Activated gamma-delta T cell treated with anti-CD3 and anti-CD28 coated beads, Interleukin-2, amount 50 U/mL, for 16 hours (primary cell): Measurements from ENCODE around the gene HDLBP.
"Not testable (repeated sequence)": the region's sequence is repeated elsewhere in the genome, so short reads cannot be mapped to it uniquely, and the experiment has no call there.

Experiments
- DNase-seq: peaks from one replicate; pipeline ENCODE4 v3.0.0-alpha.2; 2020; ENCODE audit warnings: low read depth

Gene HDLBP

GRCh38 chr2:241339839-241340630, 24.6 kb upstream of the HDLBP start:
- no peak for DNase-seq

GRCh38 chr2:241334813-241335212, 19.3 kb upstream of the HDLBP start:
- DNase-seq = no peak

DNA sequence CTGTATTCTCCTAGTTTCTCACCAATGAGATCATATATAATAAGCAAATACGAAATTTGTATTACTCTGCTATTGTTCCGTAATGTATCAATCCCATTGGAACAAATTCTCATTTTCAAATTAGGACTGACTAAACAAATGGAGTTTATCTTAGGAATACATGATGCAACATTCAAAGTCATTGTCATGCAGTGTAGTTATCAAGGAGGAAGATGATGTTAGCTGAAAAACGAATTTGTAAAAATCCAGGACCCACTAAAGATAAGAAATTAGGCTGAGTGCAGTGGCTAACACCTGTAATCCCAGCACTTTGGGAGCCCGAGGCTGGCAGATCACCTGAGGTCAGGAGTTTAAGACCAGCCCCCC, 15.1 kb upstream of the HDLBP start:
- no peak for DNase-seq

GRCh38 chr2:241329669-241330615, 14.5 kb upstream of the HDLBP start:
- DNase-seq = no peak

DNA sequence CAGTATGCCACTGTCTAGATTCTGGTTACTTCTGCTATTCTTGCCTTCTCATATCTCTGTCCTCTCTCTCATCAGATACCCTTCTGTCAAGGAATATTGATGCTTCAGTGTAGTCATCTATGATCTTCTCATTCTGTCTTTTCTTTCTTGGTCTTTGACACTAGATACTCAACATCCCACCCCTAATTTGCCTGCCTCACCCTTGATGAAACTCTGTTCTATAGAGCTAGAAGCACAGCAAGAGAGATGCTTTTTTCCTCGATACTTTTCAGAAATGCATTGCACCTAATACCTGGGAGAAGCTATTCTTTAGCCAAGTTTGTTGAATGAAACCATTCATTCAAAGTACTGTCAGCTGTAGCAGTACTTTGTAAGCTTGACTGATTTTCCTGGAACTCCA, 9.8 kb upstream of the HDLBP start:
- no peak for DNase-seq

GRCh38 chr2:241324775-241325174, 9.3 kb upstream of the HDLBP start:
- no peak for DNase-seq

- no peak for DNase-seq
Observed at GRCh38 chr2:241323778-241324177, 8.3 kb upstream of the HDLBP start.

- DNase-seq = no peak
Observed at GRCh38 chr2:241321886-241322285, 6.4 kb upstream of the HDLBP start.

GRCh38 chr2:241321033-241321432, 5.6 kb upstream of the HDLBP start:
- no peak for DNase-seq

DNA sequence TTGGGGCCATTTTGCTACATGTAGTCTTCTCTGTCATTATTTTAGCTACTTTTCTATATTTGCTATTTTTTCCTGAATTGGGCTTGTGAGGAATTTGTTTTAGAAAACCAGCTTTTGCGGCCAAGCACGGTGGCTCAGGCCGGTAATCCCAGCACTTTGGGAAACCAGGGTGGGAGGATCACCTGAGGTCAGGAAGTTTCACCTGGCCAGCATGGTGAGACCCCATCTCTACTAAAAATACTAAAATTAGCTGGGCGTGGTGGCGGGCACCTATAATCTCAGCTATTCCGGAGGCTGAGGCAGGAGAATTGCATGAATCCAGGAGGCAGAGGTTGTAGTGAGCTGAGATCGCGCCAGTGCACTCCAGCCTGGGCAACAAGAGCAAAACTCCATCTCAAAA, 4.9 kb upstream of the HDLBP start:
- DNase-seq = no peak

GRCh38 chr2:241318830-241319229, 3.4 kb upstream of the HDLBP start:
- DNase-seq = not testable (repeated sequence)

DNA sequence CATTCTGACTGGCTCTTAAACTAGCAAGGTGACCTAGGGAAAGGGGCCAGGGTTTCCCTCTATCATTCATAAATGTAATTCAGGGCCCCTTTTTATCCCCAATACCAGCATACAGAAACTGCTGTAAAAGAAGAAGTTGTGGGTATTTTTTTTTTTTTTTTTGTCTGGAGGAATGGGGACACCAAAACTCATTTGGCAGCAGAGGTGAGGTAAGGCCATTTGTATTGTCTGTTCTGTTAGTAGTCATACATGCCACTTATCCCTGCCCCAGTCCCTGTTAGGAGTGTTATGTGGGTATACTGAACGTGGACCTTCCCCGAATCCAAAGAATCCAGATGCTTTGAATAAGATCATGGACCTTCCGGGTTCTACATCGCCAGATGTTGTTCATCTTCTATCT, 1.9 kb upstream of the HDLBP start:
- DNase-seq = no peak

DNA sequence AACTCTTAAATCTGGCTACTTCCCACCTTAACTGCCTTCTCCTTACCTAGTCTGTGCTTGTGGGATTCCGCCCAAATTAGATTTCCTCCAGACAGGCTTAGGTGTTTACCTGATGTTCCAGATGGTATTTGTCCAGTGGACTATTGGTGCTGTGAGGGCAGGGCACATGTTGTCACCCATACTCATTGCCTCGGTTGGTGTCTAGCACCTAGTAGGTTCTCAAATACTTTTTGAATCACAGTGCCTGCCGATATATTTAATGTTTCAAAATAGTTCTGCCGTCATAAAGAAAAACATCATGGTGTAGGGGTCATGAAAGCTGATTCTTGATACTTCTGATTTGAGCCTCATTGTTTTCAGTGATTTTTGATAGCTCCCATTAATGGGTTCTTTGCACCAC, 1.4 kb upstream of the HDLBP start:
- no peak for DNase-seq

GRCh38 chr2:241315879-241316631, 583 bp upstream of the HDLBP start, which contains the start of gene SEPTIN2:
Gene SEPTIN2 (plus strand): TSS chr2:241315925. CDS start chr2:241324233, 8,308 bp downstream.
- DNase-seq = peak; percentile 70

GRCh38 chr2:241314226-241315092, 1.0 kb downstream of the HDLBP start:
- no peak for DNase-seq

DNA sequence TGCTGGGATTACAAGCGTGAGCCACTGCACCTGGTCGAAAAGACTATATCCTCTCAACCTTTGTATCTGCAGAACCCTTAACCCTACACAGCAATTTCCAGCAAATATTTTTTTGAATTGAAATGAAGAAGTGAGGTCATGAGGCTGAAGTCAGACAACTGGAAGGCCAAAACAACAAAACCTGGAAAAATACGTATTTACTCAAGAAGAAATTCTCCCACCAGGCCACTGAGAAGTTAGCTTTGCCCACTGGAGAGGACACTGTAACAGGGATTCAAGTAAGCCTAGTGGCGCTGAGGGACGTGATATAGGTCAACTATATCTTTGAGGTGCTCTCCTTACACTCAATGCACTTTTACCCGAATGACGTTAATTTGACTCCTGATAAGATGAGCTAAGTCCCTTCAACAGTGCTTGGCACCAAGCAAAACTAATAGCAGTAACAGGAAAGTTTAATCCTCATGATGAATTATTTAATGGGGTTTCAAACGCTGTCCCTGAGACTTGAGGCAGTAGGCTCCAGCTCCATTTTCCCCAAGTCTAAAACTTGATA, 1.9 kb downstream of the HDLBP start:
- DNase-seq = no peak

GRCh38 chr2:241312082-241312481, 3.4 kb downstream of the HDLBP start:
- DNase-seq = no peak

DNA sequence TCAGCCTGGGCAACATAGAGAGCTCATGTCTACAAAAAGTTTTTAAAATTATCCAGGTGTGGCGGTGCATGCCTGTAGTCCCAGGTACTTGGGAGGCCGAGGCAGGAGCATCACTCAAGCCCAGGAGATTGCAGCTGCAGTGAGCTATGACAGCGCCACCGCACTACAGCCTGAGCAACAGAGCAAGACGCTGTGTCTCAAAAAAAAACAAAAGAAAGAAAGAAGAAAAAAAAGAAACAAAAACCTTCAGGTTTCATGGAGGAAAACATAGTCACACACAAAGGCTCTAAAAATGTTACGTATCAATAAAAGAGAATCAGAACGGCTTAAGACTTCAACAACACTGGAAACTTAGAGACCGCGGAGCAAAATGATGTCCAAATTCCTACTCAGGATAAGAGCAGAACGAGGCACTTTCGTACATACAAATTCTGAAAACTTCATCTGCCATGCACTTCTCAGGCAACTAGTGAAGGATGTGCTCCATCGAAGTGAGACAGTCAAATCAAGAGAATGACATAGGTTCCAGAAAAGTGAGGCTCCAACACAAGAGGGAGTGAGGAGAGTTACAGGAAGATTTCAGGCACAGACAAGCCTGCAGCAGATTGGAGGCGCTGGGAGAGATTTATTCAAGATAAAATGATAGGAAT, 4.4 kb downstream of the HDLBP start:
- no peak for DNase-seq

DNA sequence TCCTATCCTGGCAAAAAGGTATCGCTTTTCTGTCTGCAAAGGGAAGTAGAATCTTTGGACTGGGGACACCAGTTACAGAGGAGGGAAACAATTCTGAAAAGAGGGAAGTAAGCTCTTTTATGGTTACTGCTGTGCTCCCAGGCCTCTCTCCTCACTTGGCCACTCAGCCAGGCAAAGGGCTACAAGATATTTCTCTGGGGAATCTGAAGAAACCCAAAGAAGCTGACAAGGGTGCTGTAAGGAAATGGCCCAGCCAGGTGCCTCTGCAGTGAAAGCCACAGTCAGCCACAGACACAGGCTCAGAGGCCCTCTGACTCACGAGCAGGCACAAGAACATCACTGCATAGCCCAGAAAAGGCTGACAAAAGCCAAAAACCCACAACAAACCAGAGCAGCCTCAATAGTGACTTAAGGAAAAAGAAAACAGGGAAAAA, 5.8 kb downstream of the HDLBP start:
- peak; percentile 56 for DNase-seq

- no peak for DNase-seq
Observed at GRCh38 chr2:241308832-241309500, 6.5 kb downstream of the HDLBP start.
